PC-9 (cell line): ENCODE data around the gene MAPK12. TPM values are rescaled to one million over a fixed set of nuclear protein-coding genes. Genes with fewer than 3 reads are reported as not detected.

Source experiments
- BruUV-seq: library from RNA; stranded (reverse); fragments of 400-500 nt; replicated peaks from 2 replicates; lab custom pipeline; 2021; lab: Mats Ljungman, UMichigan
- CTCF ChIA-PET: fragments of 300-600 bp; sonication (Branson Sonifier 250); formaldehyde crosslinking; loops from one replicate; lab custom pipeline; 2022; ENCODE audit warnings: antibody characterized with exemption; lab: Charles Lee
- POLR2A ChIA-PET: fragments of 300-600 bp; sonication (Branson Sonifier 250); formaldehyde crosslinking; loops from one replicate; lab custom pipeline; 2022; ENCODE audit warnings: antibody characterized with exemption; ENCODE audit not compliant: unreplicated experiment; lab: Charles Lee
- DNase-seq, 2 experiments: peaks; one replicate each; pipeline versions ENCODE4 v3.0.0 to v3.0.0-alpha.2; 2015 to 2022; ENCODE audit warnings: mixed read lengths in 1 of 2
- H2AFZ ChIP-seq: fragments of 200-600 bp; sonication (generic); 2 replicates; pipeline ENCODE4 v1.8.1; 2017; ENCODE audit warnings: antibody characterized with exemption
- H3F3A ChIP-seq: fragments of 200-600 bp; sonication (generic); 2 replicates; pipeline ENCODE4 v1.8.1; 2017; ENCODE audit warnings: antibody characterized with exemption, mild to moderate bottlenecking, low read depth; ENCODE audit not compliant: insufficient read depth
- H3K27ac ChIP-seq: fragments of 200-600 bp; sonication (generic); 2 replicates; pipeline ENCODE4 v1.6.1; 2016; ENCODE audit warnings: mixed run types
- H3K27me3 ChIP-seq: fragments of 200-600 bp; sonication (generic); 2 replicates; pipeline ENCODE4 v1.6.1; 2016; ENCODE audit warnings: low read depth, mixed run types; ENCODE audit not compliant: insufficient read depth
- H3K36me3 ChIP-seq: fragments of 200-600 bp; sonication (generic); 2 replicates; pipeline ENCODE4 v1.6.1; 2016; ENCODE audit warnings: low read depth, mixed run types
- H3K4me1 ChIP-seq: fragments of 200-600 bp; sonication (generic); replicated peaks from 2 replicates; pipeline ENCODE4 v1.6.1; 2016; ENCODE audit warnings: mixed run types; ENCODE audit not compliant: insufficient read depth
- H3K4me2 ChIP-seq: fragments of 200-600 bp; sonication (generic); 2 replicates; pipeline ENCODE4 v1.6.1; 2017; ENCODE audit warnings: mixed run types
- H3K4me3 ChIP-seq: fragments of 200-600 bp; sonication (generic); 2 replicates; pipeline ENCODE4 v1.6.1; 2016; ENCODE audit warnings: mixed run types
- H3K79me2 ChIP-seq: fragments of 200-600 bp; sonication (generic); 2 replicates; pipeline ENCODE4 v1.6.1; 2017; ENCODE audit warnings: low read depth, mixed run types
- H3K9me2 ChIP-seq: fragments of 200-600 bp; sonication (generic); 2 replicates; pipeline ENCODE4 v1.8.1; 2017; ENCODE audit warnings: mild to moderate bottlenecking; ENCODE audit not compliant: insufficient read depth
- H3K9me3 ChIP-seq: fragments of 200-600 bp; sonication (generic); 2 replicates; pipeline ENCODE4 v1.8.1; 2016; ENCODE audit warnings: low read depth; ENCODE audit not compliant: insufficient read depth
- H4K20me1 ChIP-seq: fragments of 200-600 bp; sonication (generic); 2 replicates; pipeline ENCODE4 v1.8.1; 2017; ENCODE audit not compliant: insufficient read depth
- EZH2 ChIP-seq: fragments of 200-600 bp; sonication (generic); IDR thresholded peaks from 2 replicates; pipeline ENCODE4 v1.8.0; 2017; ENCODE audit warnings: antibody characterized with exemption, low read depth
- intact Hi-C: fragments of 100-400 bp; cut with micrococcal nuclease; formaldehyde crosslinking; loops from one replicate; pipeline ENCODE4 v1.10.0; 2022; ENCODE audit not compliant: unreplicated experiment
- total RNA-seq: library from RNA; stranded (reverse); gene quantifications from 2 replicates; pipeline ENCODE4 v1.2.3, GENCODE V29; 2021
- TF ChIP-seq, protein P1 (sequence below): fragments of 200-600 bp; sonication (generic); conservative IDR thresholded peaks from 2 replicates; pipeline ENCODE4 v1.6.1; 2017; ENCODE audit warnings: mixed run types, antibody characterized with exemption, mild to moderate bottlenecking, moderate library complexity

The MAPK12 gene
- total RNA-seq, 1 experiment from 2014 or later = 48.5 TPM

DNA sequence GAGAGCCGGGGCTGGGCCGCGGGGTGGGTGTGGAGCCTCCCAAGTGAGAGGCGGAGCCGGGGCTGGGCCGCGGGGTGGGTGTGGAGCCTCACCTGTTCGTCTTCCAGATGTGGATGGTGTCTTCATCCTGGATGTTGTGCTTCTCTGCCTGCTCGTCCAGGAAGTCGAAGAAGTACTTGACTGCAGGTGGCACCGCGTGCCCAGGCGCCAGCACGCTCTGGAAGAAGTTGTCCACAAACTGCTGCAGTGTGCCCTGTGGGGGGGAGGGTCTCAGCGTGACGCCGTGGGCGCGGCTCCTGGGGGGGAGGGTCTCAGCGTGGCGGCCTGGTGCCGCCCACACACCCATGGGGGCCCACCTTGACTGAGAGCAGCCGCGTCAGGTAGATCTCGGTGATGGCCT, 16.3 kb upstream of the MAPK12 start:
- POLR2A ChIA-PET = no interaction called here
- TF ChIP-seq EZH2 = no peak
- TF ChIP-seq, protein P1, sequence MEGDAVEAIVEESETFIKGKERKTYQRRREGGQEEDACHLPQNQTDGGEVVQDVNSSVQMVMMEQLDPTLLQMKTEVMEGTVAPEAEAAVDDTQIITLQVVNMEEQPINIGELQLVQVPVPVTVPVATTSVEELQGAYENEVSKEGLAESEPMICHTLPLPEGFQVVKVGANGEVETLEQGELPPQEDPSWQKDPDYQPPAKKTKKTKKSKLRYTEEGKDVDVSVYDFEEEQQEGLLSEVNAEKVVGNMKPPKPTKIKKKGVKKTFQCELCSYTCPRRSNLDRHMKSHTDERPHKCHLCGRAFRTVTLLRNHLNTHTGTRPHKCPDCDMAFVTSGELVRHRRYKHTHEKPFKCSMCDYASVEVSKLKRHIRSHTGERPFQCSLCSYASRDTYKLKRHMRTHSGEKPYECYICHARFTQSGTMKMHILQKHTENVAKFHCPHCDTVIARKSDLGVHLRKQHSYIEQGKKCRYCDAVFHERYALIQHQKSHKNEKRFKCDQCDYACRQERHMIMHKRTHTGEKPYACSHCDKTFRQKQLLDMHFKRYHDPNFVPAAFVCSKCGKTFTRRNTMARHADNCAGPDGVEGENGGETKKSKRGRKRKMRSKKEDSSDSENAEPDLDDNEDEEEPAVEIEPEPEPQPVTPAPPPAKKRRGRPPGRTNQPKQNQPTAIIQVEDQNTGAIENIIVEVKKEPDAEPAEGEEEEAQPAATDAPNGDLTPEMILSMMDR = no peak
- H3K9me2 ChIP-seq = no peaks in the 10 kb centered on the region
- intact Hi-C loops = no loop called here
- no TSS peak for BruUV-seq
- no peak overlapping the region for H3K4me3 ChIP-seq
- H3K79me2 ChIP-seq = peaks cover 21% of the 10 kb centered on the region
- CTCF ChIA-PET = no interaction called here
- H3K27ac ChIP-seq = no peak overlapping the region
- no peak overlapping the region for H2AFZ ChIP-seq
- H3K9me3 ChIP-seq = no peaks in the 10 kb centered on the region
- H4K20me1 ChIP-seq = peaks cover 22% of the 10 kb centered on the region
- no peak for DNase-seq
- no peaks in the 10 kb centered on the region for H3K27me3 ChIP-seq
- H3F3A ChIP-seq = peaks cover 75% of the 10 kb centered on the region
- peaks cover 63% of the 10 kb centered on the region for H3K36me3 ChIP-seq
- H3K4me1 ChIP-seq = peaks cover 31% of the 10 kb centered on the region
- H3K4me2 ChIP-seq = no peak overlapping the region

DNA sequence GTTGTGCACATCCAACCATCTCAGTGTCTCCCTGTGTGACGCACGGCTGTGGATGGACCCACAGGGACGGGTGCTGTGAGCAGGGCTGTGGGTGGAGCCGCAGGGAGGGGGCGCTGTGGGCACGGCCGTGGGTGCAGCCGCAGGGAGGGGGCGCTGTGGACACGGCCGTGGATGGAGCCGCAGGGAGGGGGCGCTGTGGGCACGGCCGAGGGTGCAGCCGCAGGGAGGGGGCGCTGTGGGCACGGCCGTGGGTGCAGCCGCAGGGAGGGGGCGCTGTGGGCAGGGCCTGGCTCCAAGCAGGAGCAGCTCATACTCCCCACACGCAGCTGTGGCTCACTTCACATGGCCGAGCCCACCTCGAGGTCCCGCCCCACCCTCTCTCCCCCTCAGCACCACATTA, 14.7 kb upstream of the MAPK12 start:
- intact Hi-C loops = no loop called here
- H3K4me3 ChIP-seq = no peak overlapping the region
- ChIA-PET POLR2A (no interaction called here), CTCF (no interaction called here)
- no peak overlapping the region for H3K27ac ChIP-seq
- no peak overlapping the region for H2AFZ ChIP-seq
- H4K20me1 ChIP-seq = peaks cover 26% of the 10 kb centered on the region
- no peaks in the 10 kb centered on the region for H3K9me2 ChIP-seq
- H3K4me2 ChIP-seq = no peak overlapping the region
- H3K9me3 ChIP-seq = no peaks in the 10 kb centered on the region
- peaks cover 12% of the 10 kb centered on the region for H3K79me2 ChIP-seq
- no peak for TF ChIP-seq EZH2
- TF ChIP-seq, protein P1 = peak; percentile 72
- H3K4me1 ChIP-seq = peaks cover 28% of the 10 kb centered on the region
- BruUV-seq = no TSS peak
- H3K27me3 ChIP-seq = no peaks in the 10 kb centered on the region
- DNase-seq = no peak
- peaks cover 77% of the 10 kb centered on the region for H3F3A ChIP-seq
- H3K36me3 ChIP-seq = peaks cover 55% of the 10 kb centered on the region

- H3K27me3 ChIP-seq = no peaks in the 10 kb centered on the region
- TF ChIP-seq, protein P1 = 0 out of 2 replicates have a peak, but pooled peaks have one; percentile 2
- TF ChIP-seq EZH2 = no peak
- peaks cover 50% of the 10 kb centered on the region for H3K36me3 ChIP-seq
- ChIA-PET CTCF (no interaction called here), POLR2A (no interaction called here)
- no peak overlapping the region for H3K4me2 ChIP-seq
- DNase-seq = no peak
- H2AFZ ChIP-seq = no peak overlapping the region
- BruUV-seq = TSS peak; percentile 31
- peaks cover 82% of the 10 kb centered on the region for H3F3A ChIP-seq
- H4K20me1 ChIP-seq = peaks cover 26% of the 10 kb centered on the region
- no peaks in the 10 kb centered on the region for H3K9me3 ChIP-seq
- peaks cover 7% of the 10 kb centered on the region for H3K79me2 ChIP-seq
- intact Hi-C loops = no loop called here
- no peak overlapping the region for H3K27ac ChIP-seq
- no peak overlapping the region for H3K4me3 ChIP-seq
- peaks cover 29% of the 10 kb centered on the region for H3K4me1 ChIP-seq
- no peaks in the 10 kb centered on the region for H3K9me2 ChIP-seq
Measured at GRCh38 chr22:50275181-50276055, 13.9 kb upstream of the MAPK12 start.
